RWPE1 (cell line): Measurements from ENCODE around the gene KIAA0232.

Experiments
- CTCF ChIA-PET: fragments of 350-600 bp; sonication (Branson Sonifier 250); formaldehyde crosslinking; extraction: SDS; loops from one replicate; lab custom pipeline; 2021; lab: Yijun Ruan, JAX
- POLR2A ChIA-PET: fragments of 400-600 bp; formaldehyde crosslinking; extraction: SDS; loops from one replicate; lab custom pipeline; 2020; ENCODE audit warnings: antibody characterized with exemption; ENCODE audit not compliant: low non-redundant PET; lab: Yijun Ruan, JAX
- DNase-seq: peaks from one replicate; pipeline ENCODE4 v3.0.0; 2012; ENCODE audit warnings: low spot score
- H3K27ac ChIP-seq: fragments of 450-650 bp; 2 replicates; pipeline ENCODE4 v1.5.1; 2017
- CTCF ChIP-seq: fragments of 450-650 bp; conservative IDR thresholded peaks from 2 replicates; pipeline ENCODE4 v1.5.1; 2017; ENCODE audit warnings: low read depth, mild to moderate bottlenecking

KIAA0232 gene

GRCh38 chr4:6802626-6803025 lies 20.1 kb downstream of the KIAA0232 start:
- DNase-seq, result no peak
- TF ChIP-seq CTCF, result no peak
- ChIA-PET CTCF (interaction anchor here (0.7 kb wide), 1 partner anchor 1343 kb away, joined by 5 read pairs; no protein-coding TSS in a partner anchor), POLR2A (no interaction called here)
- no peak overlapping the region for H3K27ac ChIP-seq

GRCh38 chr4:6803246-6803645 lies 20.7 kb downstream of the KIAA0232 start:
- no peak for DNase-seq
- no peak for TF ChIP-seq CTCF
- ChIA-PET CTCF (interaction anchor here (0.7 kb wide), 1 partner anchor 1344 kb away, joined by 5 read pairs; no protein-coding TSS in a partner anchor), POLR2A (no interaction called here)
- H3K27ac ChIP-seq, result no peak overlapping the region

- CTCF ChIA-PET, result no interaction called here
- TF ChIP-seq CTCF, result no peak
- H3K27ac ChIP-seq, result no peak overlapping the region
- DNase-seq, result no peak
- POLR2A ChIA-PET, result no interaction called here
These were observed 21.7 kb downstream of the KIAA0232 start for GRCh38 chr4:6804082-6804752.

- ChIA-PET CTCF (no interaction called here), POLR2A (interaction anchor here (0.7 kb wide), 1 partner anchor 19 kb away, joined by 11 read pairs; no protein-coding TSS in a partner anchor)
- TF ChIP-seq CTCF, result no peak
- no peak for DNase-seq
- no peak overlapping the region for H3K27ac ChIP-seq
These were observed 24.5 kb downstream of the KIAA0232 start for GRCh38 chr4:6806924-6807626.

GRCh38 chr4:6808259-6808658 lies 25.7 kb downstream of the KIAA0232 start:
- ChIA-PET CTCF (no interaction called here), POLR2A (no interaction called here)
- no peak for DNase-seq
- no peak overlapping the region for H3K27ac ChIP-seq
- no peak for TF ChIP-seq CTCF

GRCh38 chr4:6811165-6811564 lies 28.6 kb downstream of the KIAA0232 start:
- TF ChIP-seq CTCF, result no peak
- POLR2A ChIA-PET, result no interaction called here
- CTCF ChIA-PET, result no interaction called here
- no peak overlapping the region for H3K27ac ChIP-seq
- DNase-seq, result no peak
